Left forelimb (tissue), 1 donor: ENCODE measurements around the gene RHOT2.
"Not testable (repeated sequence)": the region's sequence is repeated elsewhere in the genome, so short reads cannot be mapped to it uniquely, and the experiment has no call there.

Source experiments
- DNase-seq: peaks from one replicate; pipeline ENCODE4 v3.0.0-alpha.2; 2018; ENCODE audit warnings: low spot score

The RHOT2 gene

DNA sequence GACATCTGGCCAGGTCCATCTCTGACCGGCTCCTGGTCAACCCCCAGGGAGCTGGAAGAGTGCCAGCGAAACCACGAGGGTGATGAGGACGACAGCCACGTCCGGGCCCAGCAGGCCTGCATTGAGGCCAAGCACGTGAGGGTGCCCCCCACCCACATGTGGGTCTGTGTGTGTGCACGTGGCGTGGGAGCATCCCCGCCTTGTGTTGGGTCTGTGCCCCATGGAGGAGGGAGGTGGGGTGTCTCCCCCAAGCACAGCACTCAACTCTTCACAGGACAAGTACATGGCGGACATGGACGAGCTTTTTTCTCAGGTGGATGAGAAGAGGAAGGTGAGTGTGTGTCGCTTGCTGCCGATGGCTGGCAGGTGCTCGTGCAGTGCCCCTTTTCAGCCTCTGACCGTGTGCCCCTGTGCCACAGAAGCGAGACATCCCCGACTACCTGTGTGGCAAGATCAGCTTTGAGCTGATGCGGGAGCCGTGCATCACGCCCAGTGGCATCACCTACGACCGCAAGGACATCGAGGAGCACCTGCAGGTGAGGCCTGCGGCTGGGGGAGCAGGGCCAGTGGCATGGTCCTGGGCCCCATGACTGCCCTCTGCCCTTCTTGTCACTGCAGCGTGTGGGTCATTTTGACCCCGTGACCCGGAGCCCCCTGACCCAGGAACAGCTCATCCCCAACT lies 14.0 kb downstream of the RHOT2 start:
- no peak for DNase-seq

DNA sequence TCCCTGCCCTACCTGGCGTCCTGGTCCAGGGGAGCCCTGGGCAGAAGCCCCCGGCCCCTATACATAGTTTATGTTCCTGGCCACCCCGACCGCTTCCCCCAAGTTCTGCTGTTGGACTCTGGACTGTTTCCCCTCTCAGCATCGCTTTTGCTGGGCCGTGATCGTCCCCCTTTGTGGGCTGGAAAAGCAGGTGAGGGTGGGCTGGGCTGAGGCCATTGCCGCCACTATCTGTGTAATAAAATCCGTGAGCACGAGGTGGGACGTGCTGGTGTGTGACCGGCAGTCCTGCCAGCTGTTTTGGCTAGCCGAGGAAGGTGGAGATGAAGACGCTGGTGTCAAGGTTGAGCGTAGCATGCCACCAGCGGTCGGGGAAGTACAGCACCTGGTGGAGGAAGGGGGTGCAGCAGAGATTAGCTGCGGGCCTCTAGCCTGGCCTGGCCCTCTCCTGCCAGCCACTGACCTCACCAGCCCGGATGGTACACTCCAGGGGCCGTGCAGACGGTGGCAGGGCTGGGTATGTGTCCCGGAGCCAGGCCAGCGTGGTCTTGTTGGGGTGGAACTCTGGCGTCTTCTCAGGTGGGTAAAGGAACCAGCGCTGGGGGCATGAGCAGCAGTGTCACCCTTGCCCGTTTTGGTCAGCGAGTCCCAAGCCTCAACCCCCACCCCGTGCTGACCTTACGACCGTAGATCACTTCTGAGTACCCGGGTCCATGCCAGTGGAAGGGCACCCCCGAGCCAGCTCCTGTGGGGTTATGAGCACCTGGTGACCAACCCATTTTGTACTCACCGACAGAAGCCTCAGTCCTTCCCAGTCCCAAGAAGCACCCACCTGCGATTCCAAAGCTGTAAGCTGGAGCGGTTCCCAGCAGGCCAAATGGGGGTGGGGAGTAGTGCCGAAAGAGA lies 14.8 kb downstream of the RHOT2 start:
- no peak for DNase-seq

DNA sequence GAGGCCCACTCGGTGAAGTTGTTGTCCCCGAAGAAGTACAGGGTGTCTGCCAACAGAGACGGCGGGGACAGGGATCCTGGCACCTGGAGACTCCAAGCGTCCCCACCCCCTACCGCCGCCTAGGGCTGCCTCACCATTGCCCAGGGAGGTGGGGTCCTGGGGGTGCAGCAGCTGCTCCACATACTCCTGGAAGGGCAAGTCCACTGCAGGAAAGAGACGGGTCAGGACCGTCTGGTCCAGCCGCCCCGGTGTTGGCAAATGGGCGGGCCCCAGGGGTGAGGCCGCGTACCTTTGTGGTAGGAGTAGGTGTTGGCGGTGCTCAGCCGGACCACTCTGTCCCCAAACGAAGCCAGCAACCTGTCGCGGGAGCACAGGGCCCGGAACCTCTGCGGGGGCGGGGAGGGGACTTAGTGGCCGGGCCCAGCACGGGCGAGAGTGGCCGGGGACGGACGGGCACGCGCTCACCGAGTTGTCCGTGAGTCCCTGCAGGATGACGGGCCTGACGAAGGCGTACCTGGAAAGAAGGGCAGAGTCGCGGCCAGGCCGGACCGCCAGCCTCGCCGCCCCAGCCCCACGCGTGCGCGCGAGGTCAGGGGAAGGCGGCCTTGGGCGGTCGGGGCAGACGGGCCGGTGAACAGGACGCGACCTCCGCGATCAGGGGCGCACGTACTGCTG lies 15.6 kb downstream of the RHOT2 start:
- no peak for DNase-seq

DNA sequence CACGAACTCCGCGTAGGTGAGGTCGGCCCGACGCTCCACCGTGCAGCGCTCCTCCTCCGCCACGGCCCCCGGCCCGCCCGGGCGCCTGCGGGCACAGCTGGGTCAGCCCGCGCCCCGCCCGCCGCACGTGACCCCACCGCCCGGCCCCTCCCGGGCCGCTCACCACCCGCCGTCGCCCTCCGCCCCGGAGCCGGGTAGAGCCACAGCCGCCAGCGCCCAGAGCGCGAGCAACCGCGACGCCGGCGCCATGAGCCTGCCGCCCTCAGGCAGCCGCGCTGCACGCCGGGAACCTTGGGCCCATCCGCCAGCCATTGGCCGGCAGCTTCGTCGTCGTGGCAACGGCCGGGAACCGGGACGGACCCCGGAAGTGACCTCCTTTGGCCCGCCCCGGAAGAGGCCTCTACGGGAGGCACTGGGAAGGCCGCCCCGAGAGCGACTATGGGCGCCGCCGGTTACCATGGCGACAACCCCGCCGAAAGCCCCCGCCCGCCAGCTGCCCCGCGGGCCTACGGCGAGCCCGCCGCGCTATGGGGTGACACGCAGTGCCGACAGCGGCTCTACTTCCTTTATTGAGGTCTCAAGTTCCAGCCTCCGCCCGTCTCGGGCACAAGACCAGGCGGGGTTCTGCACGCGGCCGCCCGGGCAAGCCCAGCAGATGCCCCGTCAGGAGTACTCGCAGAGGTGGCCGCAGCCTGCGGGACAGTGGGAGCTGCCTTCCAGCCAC lies 16.3 kb downstream of the RHOT2 start, which contains the start of gene JMJD8:
JMJD8 (minus strand) TSS at position 264 of the 724 bp plus-strand sequence; CDS start at position 249, 15 bp downstream.
- peak; percentile 98 for DNase-seq

DNA sequence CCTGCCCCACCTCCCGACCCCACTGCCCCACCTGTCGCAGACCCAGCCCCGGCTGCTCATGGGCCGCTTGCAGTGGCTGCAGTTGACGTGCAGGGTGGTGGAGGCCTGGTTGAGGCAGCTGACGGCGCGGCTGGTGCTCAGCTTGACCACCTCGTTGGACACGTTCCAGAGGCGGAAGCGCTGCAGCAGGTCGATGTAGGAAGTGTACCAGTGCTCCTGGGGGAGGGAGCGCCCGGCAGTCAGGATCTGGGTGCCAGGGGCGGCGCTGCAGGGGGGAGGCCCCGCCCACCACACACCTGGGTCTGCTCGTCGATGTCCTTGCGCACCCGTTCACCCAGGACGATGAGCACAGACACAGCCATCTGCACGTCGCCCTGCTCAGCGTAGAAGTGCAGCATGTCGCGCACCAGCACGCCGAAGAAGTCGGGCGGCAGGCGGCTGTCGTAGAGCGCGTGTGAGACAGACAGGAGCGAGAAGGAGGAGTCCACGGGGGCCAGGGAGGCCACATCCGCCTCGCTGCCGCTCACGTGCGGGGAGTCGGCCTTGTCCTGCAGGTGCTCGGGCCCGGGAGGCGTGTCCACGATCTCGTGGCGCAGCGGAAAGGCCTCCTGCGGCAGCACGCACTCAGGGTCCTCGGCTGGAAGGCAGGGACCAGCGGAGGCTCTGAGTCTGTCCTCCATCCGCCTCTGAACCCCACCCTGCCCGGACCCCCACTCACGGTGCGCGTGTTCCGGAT lies 17.2 kb downstream of the RHOT2 start:
- DNase-seq = no peak

DNA sequence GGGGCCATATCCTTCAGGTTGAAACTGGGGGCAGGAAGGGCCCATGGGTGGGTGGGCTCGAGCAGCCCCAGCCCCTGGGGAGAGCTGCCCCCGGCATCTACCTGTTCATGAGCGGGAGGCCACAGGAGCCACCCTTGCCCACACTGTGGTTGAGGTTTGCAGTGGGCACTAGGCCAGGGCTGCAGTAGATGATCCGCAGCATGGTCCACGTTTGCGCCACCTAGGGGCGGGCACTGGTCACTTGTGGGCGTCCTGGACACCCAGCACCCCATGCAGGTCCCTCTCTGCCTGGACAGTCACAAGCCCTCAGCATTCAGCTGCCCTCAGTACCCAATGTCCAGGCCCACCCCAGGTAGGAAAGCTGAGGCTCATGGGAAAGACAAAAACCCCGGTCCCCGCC lies 18.0 kb downstream of the RHOT2 start:
- DNase-seq = no peak

DNA sequence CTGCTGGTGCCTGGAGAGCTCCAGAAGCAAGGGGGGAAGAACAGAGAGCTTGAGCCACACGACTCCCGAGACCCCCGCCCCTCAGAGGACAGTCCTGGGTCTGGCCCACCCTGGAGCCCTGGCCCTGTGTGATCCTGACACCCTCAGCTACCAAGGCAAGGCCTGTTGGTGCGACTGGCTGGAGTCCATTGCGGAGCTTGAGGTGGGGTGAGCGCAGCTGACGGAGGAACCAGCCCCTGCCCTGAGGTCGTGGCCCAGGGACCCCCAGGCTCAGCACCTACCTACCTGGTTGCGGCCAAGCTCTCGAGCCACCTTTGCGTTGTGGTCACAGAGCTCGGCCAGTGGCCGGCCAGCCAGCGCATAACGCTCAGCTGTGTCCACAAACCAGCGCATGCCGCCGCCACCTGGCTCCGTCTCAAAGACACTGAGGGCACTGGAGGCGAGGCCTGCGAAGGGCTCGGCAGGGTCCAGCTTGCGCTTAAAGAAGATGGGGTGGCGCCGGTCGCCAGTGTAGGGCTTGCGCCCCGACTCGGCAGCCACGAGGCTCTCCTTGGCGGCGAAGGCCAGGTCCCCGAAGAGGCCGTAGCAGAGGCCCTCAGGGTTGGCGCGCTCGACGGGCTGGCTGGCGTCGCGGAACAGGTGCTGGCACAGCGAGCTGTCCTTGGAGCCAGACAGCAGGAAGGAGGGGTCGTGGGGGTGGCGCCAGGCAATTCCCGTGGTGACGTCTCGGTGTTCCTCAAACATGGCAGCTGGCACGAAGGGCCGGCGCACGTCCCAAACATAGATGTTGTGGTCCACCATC lies 18.7 kb downstream of the RHOT2 start:
- no peak for DNase-seq

DNA sequence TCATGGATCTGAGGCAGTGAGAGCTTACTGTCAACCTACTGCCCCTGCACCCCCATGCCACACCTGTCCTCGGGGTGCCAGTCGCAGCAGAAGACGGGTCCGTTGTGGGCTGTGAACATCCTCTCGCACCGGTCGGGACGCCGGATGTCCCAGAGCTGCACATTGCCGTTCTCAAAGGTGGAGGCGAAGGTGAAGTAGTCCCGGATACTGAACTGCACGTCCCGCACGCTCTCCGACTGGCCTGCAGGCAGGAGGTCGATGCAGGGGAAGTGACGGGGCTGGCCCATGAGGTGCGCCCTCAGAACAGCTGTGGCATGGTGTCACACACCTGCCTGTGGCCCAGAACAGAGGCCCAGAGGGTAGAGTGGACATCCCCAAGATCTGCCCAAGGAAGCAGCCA lies 19.6 kb downstream of the RHOT2 start:
- no peak for DNase-seq

DNA sequence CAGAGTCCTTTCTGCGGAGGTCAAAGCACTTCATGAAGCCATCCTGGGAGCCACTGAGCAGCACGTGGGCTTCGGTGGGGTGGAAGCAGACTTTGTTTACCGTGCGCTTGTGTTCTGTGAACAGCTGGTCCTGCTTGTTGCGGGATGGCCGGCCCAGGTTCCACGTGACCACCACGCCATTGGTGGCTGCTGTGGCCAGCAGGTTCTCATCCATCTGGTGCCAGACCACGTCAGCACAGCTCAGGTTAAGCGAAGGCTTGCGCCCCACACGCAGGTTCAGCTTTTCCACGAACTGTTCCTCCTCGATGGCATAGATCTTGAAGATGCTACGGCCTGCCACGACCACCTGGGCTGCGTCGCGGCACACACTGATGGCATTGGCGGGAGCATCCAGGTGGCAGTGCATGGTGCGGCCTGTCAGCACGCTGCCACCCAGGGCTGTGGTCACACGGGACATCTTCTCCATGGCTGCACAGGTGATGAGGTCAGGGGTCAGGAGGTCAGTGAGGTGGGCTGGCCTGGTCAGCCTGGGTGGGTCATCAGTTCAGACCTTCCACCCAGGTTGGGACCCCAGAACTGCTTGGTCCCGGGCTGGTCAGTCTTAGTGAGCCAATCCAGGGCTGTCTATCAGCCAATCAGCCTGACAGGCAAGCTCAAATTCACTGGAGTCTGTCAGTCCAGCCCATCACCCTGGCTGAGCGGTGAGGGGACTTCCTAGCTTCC lies 21.4 kb downstream of the RHOT2 start:
- no peak for DNase-seq

DNA sequence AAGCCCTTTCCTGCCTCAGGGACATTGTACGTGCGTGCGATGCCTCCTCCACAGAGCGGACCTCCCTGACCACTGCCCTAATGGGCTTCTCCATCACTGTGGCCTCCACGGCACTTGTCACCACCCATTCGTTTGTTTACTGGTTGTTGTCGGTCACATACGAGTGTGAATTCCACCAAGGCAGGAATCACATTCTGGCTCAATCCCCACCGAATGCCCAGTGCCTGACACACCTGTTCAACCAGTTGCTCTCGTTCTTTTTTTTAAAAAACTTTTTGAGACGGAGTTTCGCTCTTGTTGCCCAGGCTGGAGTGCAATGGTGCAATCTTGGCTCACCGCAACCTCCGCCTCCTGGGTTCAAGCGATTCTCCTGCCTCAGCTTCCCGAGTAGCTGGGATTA lies 23.3 kb downstream of the RHOT2 start:
- DNase-seq = not testable (repeated sequence)

DNA sequence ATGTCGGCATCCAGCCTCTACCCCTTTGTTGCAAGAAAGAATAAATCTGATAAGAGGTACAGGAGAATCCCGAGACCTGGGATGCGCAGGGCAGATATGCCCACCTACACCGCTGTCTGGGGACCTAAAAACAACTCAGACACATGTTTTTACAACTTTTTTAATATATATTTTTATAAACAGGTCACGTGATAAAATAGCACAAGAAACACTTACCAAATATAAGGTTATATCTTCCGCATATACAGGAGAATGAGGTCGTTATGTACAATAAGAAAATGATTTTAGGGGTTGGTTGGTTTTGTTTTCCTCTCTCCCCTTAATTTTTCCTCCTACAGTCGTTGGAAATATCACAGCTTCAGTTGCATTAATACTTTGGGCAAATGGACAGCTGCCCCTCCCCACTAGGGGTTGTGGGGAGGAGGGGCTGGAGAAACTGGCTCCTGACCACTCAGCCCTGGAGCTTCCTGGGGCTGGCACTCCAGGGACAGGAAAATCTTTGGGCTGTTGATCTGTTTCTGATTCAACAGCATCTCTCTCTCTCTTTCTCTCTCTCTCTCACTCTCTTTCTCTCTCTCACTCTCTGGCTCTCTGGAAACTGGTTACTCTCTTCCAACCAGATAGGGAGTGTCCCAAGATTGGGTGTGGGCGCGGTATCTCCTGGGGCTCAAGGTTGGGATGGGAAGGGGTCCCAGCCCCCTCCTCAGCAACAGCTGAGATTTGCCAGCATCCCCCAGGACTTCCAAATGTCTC lies 24.6 kb downstream of the RHOT2 start:
- DNase-seq = no peak

DNA sequence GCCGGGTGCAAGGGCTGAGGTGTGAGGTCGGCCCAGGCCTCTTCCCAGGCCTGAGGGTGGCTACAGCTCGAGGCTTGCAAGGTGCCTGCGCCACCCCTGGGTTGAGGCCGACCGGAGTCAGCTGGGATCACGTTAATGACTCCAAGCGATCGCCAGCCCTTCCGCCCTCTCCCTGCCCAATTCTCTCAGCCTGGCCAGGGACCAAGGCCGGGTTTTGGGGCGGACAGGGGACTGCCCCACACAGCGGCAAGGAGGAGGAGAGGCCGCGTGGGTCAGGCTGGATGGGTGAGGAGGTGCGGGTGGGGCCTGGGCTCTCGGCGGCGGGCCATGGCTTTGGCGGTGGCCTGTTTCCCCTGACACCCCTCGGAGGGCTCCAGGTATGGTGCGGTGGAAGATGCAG lies 25.4 kb downstream of the RHOT2 start:
- no peak for DNase-seq

DNA sequence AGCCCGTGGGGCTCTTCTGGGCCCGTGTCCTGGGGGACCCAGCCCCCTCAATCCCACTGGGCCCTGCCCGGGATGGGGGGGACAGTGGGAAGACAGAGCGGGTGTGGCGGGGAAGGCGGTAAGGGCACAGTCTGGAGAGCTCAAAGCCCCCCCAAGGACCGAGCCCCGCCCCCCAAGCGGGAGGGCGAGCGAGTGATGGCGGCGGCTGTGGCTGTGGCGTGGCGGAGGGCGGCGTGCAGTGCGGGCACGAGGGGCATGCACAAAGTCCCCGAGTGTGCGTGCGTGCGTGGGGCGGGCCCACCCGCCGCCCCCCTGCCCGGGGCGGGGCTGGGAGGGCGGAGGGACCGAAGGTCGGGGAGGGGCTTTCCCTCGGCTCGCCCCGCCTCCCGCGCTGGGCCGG lies 25.8 kb downstream of the RHOT2 start:
- no peak for DNase-seq

DNA sequence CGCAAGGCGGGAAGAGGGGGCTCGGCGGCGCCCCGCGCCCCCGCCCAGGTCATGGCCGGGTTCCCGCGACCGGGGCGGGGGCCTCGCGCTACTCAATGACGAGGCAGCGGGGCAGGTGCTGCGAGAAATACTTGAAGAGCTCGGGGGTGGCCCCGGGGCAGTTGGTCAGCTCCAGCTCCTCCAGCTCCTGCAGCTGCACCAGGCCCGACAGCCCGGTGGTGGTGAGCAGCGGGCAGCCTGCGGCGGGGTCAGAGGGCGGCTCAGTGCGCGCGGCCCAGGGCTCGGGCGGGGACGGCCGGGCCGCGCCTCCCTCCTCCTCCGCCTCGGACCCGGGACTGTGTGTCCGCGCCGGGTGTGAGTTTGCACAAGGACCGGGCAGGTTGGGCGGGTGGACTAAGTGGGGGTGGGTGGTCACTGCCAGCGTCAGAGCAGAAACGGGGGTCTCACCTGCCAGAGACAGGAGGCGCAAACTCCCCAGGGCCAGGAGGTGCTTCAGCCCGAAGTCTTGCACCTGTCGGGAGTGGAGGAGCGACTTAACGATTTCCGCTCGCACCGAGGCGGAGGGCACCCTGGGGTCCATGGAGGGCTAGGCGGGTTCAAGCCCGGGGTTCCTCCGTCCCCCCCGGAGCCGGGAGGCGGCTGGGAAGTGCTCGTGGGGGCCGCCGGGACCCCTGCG lies 26.4 kb downstream of the RHOT2 start:
- no peak for DNase-seq

DNA sequence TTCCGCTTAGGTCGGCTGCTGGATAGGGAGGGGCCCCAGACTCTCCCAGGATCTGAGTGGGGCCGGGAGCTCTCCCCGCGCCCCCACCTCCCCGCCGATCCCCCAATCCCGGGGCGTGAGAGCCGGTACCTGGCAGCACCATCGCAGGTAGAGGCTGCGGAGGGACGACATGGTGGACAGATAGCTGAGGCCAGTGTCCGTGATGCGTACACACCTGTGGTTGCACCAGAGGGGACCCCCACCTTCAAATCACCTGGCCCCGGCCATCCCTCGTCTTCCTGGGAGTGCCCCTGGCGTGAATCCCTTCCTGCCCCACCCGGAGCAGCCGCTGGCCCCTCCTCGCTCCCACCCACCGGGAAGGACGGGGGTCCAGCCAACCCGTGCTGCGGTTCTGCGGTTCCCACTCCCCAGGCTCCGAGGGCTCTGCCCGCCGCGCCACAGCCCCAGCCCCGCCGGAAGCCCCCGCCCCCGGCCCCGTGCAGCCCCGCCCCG lies 27.0 kb downstream of the RHOT2 start:
- DNase-seq = no peak

DNA sequence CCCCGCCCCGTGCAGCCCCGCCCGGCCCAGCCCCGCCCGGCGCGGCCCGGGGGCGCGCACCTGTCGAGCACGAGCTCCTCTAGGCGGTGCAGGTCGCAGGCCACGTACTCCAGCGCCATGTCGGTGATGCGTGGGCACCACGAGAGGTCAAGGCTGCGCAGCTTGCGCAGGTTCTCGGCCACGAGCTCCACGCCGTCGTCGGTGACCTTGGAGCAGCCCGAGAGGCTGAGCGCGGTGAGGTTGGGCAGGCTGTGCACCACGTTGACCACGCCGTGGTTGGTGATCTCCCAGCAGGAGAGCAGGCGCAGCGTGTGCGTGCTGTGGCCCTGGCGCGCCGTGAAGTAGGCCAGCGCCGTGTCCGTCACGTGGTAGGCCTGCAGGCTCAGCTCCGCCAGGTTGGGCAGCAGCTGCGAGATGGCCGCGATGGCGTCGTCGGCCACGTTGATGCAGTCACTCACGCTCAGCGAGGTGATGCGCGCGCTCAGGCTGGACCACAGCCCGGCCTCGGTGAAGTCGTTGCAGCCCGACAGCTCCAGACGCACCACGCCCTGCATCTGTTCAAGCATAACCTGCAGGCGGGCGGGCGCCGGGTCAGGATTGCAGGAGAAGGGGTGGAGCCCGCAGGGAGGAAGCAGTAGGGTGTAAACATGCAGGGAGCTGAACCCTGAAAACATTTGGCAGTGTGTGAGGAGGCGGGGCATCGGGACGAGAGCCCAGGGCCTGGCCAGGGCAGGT lies 27.6 kb downstream of the RHOT2 start:
- DNase-seq = no peak

DNA sequence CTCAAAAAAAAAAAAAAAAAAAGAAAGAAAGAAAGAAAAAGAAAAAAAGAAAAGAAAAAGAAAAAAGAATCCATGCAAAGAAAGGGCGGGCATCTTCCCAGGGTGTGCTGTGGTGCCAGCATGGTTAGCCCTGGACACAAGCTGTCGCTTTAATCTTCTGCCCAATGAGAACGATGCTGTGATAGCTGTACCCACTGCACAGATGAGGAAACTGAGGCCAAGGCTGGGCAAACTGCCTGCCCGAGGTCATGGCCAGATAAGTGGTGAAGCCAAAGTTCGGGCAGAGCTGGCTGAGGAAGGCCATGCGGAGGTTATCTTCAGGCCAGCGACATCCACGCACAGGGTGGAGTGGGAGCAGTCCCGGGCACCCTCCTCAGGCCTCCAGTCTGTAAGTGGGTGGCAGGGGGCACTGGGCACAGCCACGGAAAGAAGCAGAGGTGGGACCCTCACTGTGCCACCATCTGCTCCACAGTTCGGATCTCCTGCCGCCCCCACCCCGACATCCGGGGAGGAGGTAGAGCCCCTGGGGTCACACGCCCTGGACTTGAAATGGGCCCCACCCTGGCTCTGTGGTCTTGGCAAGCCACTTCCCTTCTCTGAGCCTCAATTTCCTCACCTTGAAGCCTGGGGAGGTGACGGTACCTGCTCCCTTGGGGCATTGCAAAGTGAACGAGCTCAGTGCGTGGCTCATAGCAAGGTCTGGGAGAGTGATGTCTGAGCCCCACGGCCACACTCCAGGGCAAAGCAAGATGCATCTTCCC lies 31.2 kb downstream of the RHOT2 start:
- DNase-seq = no peak
